Vagina (tissue), 2 donors: Measurements from ENCODE around the gene RANBP3.

Experiments
- CTCF ChIP-seq, 3 experiments: fragments of 450-650 bp in 2 of 3; fragments of 200-600 bp in 1 of 3; sonication (generic) in 1 of 3; IDR thresholded peaks; one replicate each; pipeline ENCODE4 v1.5.1; 2017 to 2019; ENCODE audit warnings: antibody characterized with exemption in 3 of 3, mild to moderate bottlenecking in 2 of 3, moderate library complexity in 2 of 3
- POLR2AphosphoS5 ChIP-seq, 2 donors: sonication (generic); formaldehyde crosslinking; IDR thresholded peaks; one replicate each; pipeline ENCODE4 v1.9.0; 2017; ENCODE audit warnings: antibody characterized with exemption in 2 of 2, mild to moderate bottlenecking in 2 of 2, low read depth in 1 of 2; ENCODE audit not compliant: insufficient read depth in 1 of 2

GRCh38 chr19:6011206-6011605 is 33.3 kb upstream of the RANBP3 start:
- TF ChIP-seq CTCF (IDR thresholded peaks at IDR 0.05) = no peak
- TF ChIP-seq POLR2AphosphoS5 (IDR thresholded peaks at IDR 0.05; ENCODE audit: insufficient read depth in 1 of 2, low read depth in 1 of 2) = no peak
